ENCODE data around the gene KCNQ1. TPM values are rescaled to one million over a fixed set of nuclear protein-coding genes. Genes with fewer than 3 reads are reported as not detected.

Gene KCNQ1
- total and polyA plus RNA-seq, 8 donors: 7.1 to 37.7 (median 9.9) TPM

DNA sequence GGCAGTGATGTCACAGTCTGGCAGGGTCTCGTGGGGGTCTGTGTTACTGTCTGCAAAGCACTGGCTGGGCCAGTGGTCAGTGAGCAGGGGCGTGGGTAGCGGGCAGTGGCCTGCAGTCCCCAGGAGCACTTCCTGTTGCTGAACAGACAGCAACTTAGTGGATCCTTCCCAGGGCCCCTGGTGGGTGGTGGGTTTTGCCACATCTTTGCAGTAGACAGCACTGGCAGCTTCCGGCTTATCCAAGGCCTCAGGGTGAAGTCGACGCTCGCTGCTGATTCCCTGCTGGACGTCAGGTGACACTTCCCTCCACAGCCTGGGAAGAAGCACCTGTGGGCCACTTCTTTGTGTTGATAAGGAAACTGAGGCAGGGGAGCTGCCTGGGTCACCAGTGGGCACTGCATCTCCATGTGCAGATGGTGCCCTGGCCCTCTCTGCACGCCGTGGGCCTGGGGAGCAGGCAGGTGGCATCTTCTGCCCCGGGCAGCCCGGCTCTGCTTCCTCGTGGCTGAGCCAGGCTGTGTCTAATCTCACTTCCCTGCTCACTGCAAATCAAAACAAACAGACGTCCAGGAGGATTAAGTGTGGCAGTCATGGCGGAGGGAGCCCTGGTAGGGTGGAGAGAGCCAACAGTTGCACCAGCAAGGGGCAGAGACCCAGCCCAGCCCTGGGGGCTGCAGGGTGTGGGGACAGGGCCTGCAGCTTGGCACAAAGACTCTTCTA lies 79.8 kb downstream of the KCNQ1 start:
- H3K27me3 ChIP-seq: no peaks in the 10 kb centered on the region
- TF ChIP-seq, protein P1, sequence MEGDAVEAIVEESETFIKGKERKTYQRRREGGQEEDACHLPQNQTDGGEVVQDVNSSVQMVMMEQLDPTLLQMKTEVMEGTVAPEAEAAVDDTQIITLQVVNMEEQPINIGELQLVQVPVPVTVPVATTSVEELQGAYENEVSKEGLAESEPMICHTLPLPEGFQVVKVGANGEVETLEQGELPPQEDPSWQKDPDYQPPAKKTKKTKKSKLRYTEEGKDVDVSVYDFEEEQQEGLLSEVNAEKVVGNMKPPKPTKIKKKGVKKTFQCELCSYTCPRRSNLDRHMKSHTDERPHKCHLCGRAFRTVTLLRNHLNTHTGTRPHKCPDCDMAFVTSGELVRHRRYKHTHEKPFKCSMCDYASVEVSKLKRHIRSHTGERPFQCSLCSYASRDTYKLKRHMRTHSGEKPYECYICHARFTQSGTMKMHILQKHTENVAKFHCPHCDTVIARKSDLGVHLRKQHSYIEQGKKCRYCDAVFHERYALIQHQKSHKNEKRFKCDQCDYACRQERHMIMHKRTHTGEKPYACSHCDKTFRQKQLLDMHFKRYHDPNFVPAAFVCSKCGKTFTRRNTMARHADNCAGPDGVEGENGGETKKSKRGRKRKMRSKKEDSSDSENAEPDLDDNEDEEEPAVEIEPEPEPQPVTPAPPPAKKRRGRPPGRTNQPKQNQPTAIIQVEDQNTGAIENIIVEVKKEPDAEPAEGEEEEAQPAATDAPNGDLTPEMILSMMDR (IDR thresholded peaks at IDR 0.05): no peak
- no peak for ATAC-seq
- H3K27ac ChIP-seq: no peak overlapping the region
- no peaks in the 10 kb centered on the region for H3K36me3 ChIP-seq
- intact Hi-C loops (cut with DNase I): loop anchor here (5.0 to 10.0 kb wide), 2 partner anchors 97 to 220 kb away; partner anchors contain the start of genes C11orf21 (in 1 of the 2) and TSPAN32 (in 1 of the 2)
- DNase-seq: peak in 2 of 4 donors; percentile 27 to 53
- peaks cover 0 to 14% of the 10 kb centered on the region in 2 donors for H3K4me1 ChIP-seq
- H3K4me3 ChIP-seq: no peak overlapping the region
- H3K9me3 ChIP-seq: no peaks in the 10 kb centered on the region

DNA sequence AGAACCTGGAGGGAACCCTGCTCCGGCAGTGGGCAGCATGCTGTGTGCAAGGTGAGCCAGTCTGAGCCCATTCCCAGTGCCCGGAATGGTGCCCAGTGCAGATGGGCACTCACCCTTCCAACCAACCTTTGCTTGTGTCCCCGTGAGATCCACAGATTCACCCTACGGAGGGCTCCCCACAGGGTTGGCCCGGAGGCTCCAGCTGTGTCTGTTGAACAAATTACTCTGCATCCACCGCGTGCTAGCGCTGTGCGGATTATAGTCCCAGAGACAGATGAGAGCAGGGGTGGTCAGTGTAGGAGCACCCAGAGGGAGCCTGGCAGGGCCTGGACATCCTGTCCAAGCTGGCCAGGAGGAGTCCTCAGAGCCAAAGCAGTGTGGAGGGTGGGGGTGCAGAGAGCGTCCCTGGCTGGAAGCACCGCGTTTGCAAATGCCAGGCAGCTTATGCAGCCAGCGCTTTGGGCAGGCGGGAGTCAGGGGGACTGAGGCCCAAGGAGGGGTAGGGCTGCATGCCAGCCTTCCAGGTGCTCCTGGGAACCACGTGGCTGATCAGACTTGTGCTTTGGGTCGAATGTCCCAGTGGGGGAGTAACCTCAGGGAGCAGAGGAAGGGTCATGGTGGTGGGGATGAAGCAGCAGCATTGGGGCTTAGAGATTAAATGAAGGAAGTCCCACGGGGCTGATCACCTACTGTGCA lies 80.5 kb downstream of the KCNQ1 start:
- TF ChIP-seq, protein P1 (IDR thresholded peaks at IDR 0.05): no peak
- DNase-seq: peak in 1 of 4 donors; percentile 51
- ATAC-seq: no peak
- Histone ChIP-seq H3K27ac (no peak overlapping the region), H3K27me3 (no peaks in the 10 kb centered on the region), H3K36me3 (no peaks in the 10 kb centered on the region), H3K4me3 (no peak overlapping the region), H3K4me1 (peaks cover 0 to 14% of the 10 kb centered on the region in 2 donors), H3K9me3 (no peaks in the 10 kb centered on the region)
- intact Hi-C loops (cut with DNase I): loop anchor here (5.0 to 10.0 kb wide), 2 partner anchors 98 to 221 kb away; partner anchors contain the start of genes C11orf21 (in 1 of the 2) and TSPAN32 (in 1 of the 2)

DNA sequence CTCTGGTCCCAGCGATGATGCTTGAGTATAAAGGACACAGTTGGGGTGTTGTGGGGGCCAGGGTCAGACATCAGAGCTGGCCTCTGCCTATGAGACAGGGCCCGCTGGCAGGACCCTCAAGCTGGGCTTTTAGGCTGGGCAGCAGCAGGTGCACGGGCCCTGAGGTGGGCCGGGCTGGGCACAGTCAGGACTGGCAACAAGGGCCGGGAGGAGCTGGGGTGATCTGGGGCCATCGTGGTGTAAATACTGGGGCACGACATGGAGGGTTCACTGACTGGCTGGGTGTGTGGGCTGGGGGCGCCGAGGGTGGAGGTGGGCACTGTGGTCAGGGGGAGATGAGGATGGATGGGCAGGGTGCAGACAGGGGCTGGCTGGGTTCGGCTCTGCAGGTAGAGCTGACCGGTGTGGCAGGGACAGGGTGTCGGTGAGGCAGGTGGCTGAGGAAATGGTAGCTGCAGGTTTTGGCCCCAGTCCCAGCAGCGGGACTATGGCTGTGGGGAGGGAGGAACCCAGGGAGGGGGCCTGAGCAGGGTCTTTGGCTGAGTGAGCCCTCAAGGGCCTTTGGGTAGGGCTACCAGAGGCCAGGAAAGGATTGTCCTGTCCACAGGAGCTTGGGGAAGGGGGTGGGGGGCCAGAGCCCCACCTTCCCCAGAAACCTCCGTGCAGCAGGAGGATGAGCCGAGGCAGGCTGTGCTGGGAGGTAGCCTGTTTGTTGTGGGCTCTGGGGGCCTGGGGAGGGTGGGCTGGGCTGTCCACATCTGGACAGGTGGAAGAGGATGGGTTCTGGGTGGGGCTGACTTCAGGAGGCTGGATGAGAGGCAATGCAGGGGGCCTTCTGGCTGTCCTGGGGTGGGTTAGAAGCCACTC lies 81.4 kb downstream of the KCNQ1 start:
- Histone ChIP-seq H3K9me3 (no peaks in the 10 kb centered on the region), H3K27me3 (no peaks in the 10 kb centered on the region), H3K4me1 (peaks cover 0 to 14% of the 10 kb centered on the region in 2 donors), H3K4me3 (no peak overlapping the region), H3K36me3 (no peaks in the 10 kb centered on the region), H3K27ac (no peak overlapping the region)
- DNase-seq (peak in 2 of 4 donors; percentile 27 to 59), ATAC-seq (no peak)
- intact Hi-C loops (cut with DNase I): loop anchor here (5.0 to 10.0 kb wide), 2 partner anchors 99 to 221 kb away; partner anchors contain the start of genes C11orf21 (in 1 of the 2) and TSPAN32 (in 1 of the 2)
- TF ChIP-seq, protein P1 (IDR thresholded peaks at IDR 0.05): no peak

DNA sequence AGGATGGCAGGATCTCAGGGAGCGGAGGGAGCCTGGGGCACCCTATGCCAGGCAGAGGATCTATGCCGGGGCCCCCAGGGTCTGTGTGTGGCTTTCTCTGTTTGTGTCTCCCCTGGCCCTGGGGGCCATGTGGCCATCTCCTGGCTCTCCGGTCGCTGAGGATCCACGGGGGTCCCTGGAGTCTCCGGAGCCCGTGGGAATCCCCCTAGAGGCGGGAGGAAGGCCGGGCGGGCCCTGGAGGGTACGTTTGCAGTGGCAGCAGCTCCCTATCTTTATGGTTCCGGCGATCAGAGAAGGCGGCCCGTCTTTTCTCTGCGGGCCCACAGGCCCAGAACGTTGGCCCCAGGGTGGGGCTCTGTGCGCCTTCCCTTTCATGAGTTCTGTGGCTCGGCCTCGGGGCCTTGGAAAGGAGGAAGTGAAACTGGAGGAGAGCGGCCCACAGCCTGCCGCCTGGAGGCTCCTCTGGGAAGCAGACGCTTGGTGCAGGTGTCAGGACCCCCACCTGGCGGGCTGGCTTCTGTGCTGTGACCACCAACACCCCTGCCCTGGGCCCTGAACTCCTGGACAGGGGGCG lies 82.1 kb downstream of the KCNQ1 start:
- ATAC-seq: peak; percentile 47
- Histone ChIP-seq H3K27ac (peak overlapping the region in 1 of 2 donors; percentile 55), H3K4me3 (no peak overlapping the region)

More for the DNA sequence above, 82.1 kb downstream of the KCNQ1 start:
- Histone ChIP-seq H3K27me3 (no peaks in the 10 kb centered on the region), H3K4me1 (peaks cover 0 to 14% of the 10 kb centered on the region in 2 donors), H3K9me3 (no peaks in the 10 kb centered on the region), H3K36me3 (no peaks in the 10 kb centered on the region)
- intact Hi-C loops (cut with DNase I): loop anchor here (5.0 to 10.0 kb wide), 2 partner anchors 100 to 222 kb away; partner anchors contain the start of genes C11orf21 (in 1 of the 2) and TSPAN32 (in 1 of the 2)
- DNase-seq: peak in 2 of 4 donors; percentile 80 to 89
- TF ChIP-seq, protein P1 (IDR thresholded peaks at IDR 0.05): no peak
